Hepatocyte (in vitro differentiated cells): Measurements from ENCODE around the gene ACSS1. TPM values are rescaled to one million over a fixed set of nuclear protein-coding genes. Genes with fewer than 3 reads are reported as not detected.

Source experiments
- DNase-seq: peaks from one replicate; pipeline ENCODE4 v3.0.0-alpha.2; 2016; ENCODE audit warnings: low spot score
- H2AFZ ChIP-seq: fragments of 200-600 bp; sonication (generic); 2 replicates; pipeline ENCODE4 v1.6.0; 2016; ENCODE audit warnings: antibody characterized with exemption, mild to moderate bottlenecking
- H3K27ac ChIP-seq: fragments of 200-600 bp; sonication (generic); 2 replicates; pipeline ENCODE4 v1.5.1; 2016; ENCODE audit warnings: mild to moderate bottlenecking
- H3K27me3 ChIP-seq: fragments of 200-600 bp; sonication (generic); 2 replicates; pipeline ENCODE4 v1.6.1; 2016
- H3K36me3 ChIP-seq: fragments of 200-600 bp; sonication (generic); replicated peaks from 2 replicates; pipeline ENCODE4 v1.5.1; 2016; ENCODE audit warnings: low read depth; ENCODE audit not compliant: insufficient read depth
- H3K4me1 ChIP-seq: fragments of 200-600 bp; sonication (generic); 2 replicates; pipeline ENCODE4 v1.5.1; 2016; ENCODE audit warnings: mild to moderate bottlenecking, moderate library complexity; ENCODE audit not compliant: insufficient read depth
- H3K4me2 ChIP-seq: fragments of 200-600 bp; sonication (generic); 2 replicates; pipeline ENCODE4 v1.6.0; 2016
- H3K4me3 ChIP-seq: fragments of 200-600 bp; sonication (generic); 2 replicates; pipeline ENCODE4 v1.5.1; 2016; ENCODE audit warnings: mild to moderate bottlenecking
- H3K79me2 ChIP-seq: fragments of 200-600 bp; sonication (generic); 2 replicates; pipeline ENCODE4 v1.6.0; 2017; ENCODE audit warnings: mild to moderate bottlenecking
- H3K9me2 ChIP-seq: fragments of 200-600 bp; sonication (generic); replicated peaks from 2 replicates; pipeline ENCODE4 v1.6.0; 2017; ENCODE audit warnings: mild to moderate bottlenecking; ENCODE audit not compliant: insufficient read depth
- H3K9me3 ChIP-seq: fragments of 200-600 bp; sonication (generic); 2 replicates; pipeline ENCODE4 v1.5.1; 2016; ENCODE audit warnings: low read depth, mild to moderate bottlenecking
- H4K20me1 ChIP-seq: fragments of 200-600 bp; sonication (generic); 2 replicates; pipeline ENCODE4 v1.6.0; 2016; ENCODE audit warnings: mild to moderate bottlenecking; ENCODE audit not compliant: insufficient read depth, poor library complexity, severe bottlenecking
- CTCF ChIP-seq: fragments of 200-600 bp; sonication (generic); IDR thresholded peaks from 2 replicates; pipeline ENCODE4 v1.5.1; 2016; ENCODE audit warnings: antibody characterized with exemption, mild to moderate bottlenecking; ENCODE audit not compliant: poor library complexity
- EZH2 ChIP-seq: fragments of 200-600 bp; sonication (generic); IDR thresholded peaks from 2 replicates; pipeline ENCODE4 v1.6.1; 2016; ENCODE audit warnings: antibody characterized with exemption, mild to moderate bottlenecking, borderline replicate concordance
- EZH2phosphoT487 ChIP-seq: fragments of 200-600 bp; sonication (generic); IDR thresholded peaks from one replicate; pipeline ENCODE4 v1.6.1; 2018; ENCODE audit warnings: antibody characterized with exemption, mild to moderate bottlenecking, low read depth, moderate library complexity; ENCODE audit not compliant: unreplicated experiment, severe bottlenecking
- WGBS: methylation state at CpG from one replicate; pipeline ENCODE4 v1.1.6; 2016; ENCODE audit warnings: low lambda C conversion rate; ENCODE audit errors: missing lambda C conversion rate; 5-methylcytosine and 5-hydroxymethylcytosine counted together
- polyA plus RNA-seq: library from polyadenylated mRNA; unstranded; fragments of >200 nt; fragmentation: Nextera tagmentation; extraction: Ambion mirVana; gene quantifications from 2 replicates; pipeline ENCODE4 v1.2.1, GENCODE V29; 2016
- total RNA-seq: library from RNA; depleted of rRNA; stranded (reverse); fragments of >200 nt; gene quantifications from 2 replicates; pipeline ENCODE4 v1.2.3, GENCODE V29; 2014

The ACSS1 gene
- total and polyA plus RNA-seq, 2 experiments from 2014 or later = 20.5 to 37.7 TPM

- H4K20me1 ChIP-seq = peaks cover 46% of the 10 kb centered on the region
- WGBS = 93% methylated on average over 17 of the region's 17 CpGs
- no peak overlapping the region for H3K4me3 ChIP-seq
- H2AFZ ChIP-seq = no peak overlapping the region
- H3K9me3 ChIP-seq = no peaks in the 10 kb centered on the region
- H3K9me2 ChIP-seq = no peaks in the 10 kb centered on the region
- H3K27ac ChIP-seq = no peak overlapping the region
- TF ChIP-seq CTCF (no peak), EZH2 (no peak), EZH2phosphoT487 (no peak)
- peaks cover 61% of the 10 kb centered on the region for H3K79me2 ChIP-seq
- H3K27me3 ChIP-seq = no peaks in the 10 kb centered on the region
- H3K4me1 ChIP-seq = peaks cover 34% of the 10 kb centered on the region
- H3K36me3 ChIP-seq = no peaks in the 10 kb centered on the region
- no peak overlapping the region for H3K4me2 ChIP-seq
- DNase-seq = no peak
These were observed 7.2 kb downstream of the ACSS1 start for GRCh38 chr20:25050501-25051350.

- Histone ChIP-seq H3K36me3 (no peaks in the 10 kb centered on the region), H2AFZ (no peak overlapping the region), H3K4me3 (no peak overlapping the region), H3K79me2 (peaks cover 55% of the 10 kb centered on the region), H3K27me3 (no peaks in the 10 kb centered on the region), H4K20me1 (peaks cover 46% of the 10 kb centered on the region), H3K27ac (no peak overlapping the region), H3K4me1 (peaks cover 28% of the 10 kb centered on the region), H3K4me2 (no peak overlapping the region), H3K9me3 (no peaks in the 10 kb centered on the region), H3K9me2 (no peaks in the 10 kb centered on the region)
- TF ChIP-seq CTCF (no peak), EZH2phosphoT487 (no peak), EZH2 (no peak)
- no peak for DNase-seq
- WGBS = 88% methylated on average over 7 of the region's 7 CpGs
These were observed 7.9 kb downstream of the ACSS1 start for GRCh38 chr20:25050082-25050481.

- Histone ChIP-seq H3K4me2 (no peak overlapping the region), H3K4me3 (no peak overlapping the region), H3K36me3 (no peaks in the 10 kb centered on the region), H3K9me2 (no peaks in the 10 kb centered on the region), H2AFZ (no peak overlapping the region), H3K9me3 (no peaks in the 10 kb centered on the region), H3K4me1 (peaks cover 23% of the 10 kb centered on the region), H3K27ac (no peak overlapping the region), H4K20me1 (peaks cover 44% of the 10 kb centered on the region), H3K79me2 (peaks cover 50% of the 10 kb centered on the region), H3K27me3 (no peaks in the 10 kb centered on the region)
- TF ChIP-seq EZH2 (no peak), EZH2phosphoT487 (no peak), CTCF (no peak)
- 84% methylated on average over 16 of the region's 16 CpGs for WGBS
- DNase-seq = no peak
These were observed 8.5 kb downstream of the ACSS1 start for GRCh38 chr20:25049261-25050060.
